Activated CD8-positive, alpha-beta T cell treated with anti-CD3 and anti-CD28 coated beads for 36 hours (primary cell): ENCODE data around the gene GJC1. TPM values are rescaled to one million over a fixed set of nuclear protein-coding genes. Genes with fewer than 3 reads are reported as not detected.

ENCODE experiments used
- ATAC-seq: fragments of 200-7000 bp; cut with Tn5 transposase; one replicate; pipeline ENCODE4 v1.10.0; 2021; ENCODE audit warnings: mild to moderate bottlenecking, moderate library complexity
- CTCF ChIA-PET: fragments of 350-600 bp; sonication (Branson Sonifier 250); formaldehyde crosslinking; loops from one replicate; lab custom pipeline; 2021; ENCODE audit warnings: antibody characterized with exemption; lab: Charles Lee
- POLR2A ChIA-PET: fragments of 350-600 bp; sonication (Branson Sonifier 250); formaldehyde crosslinking; loops from one replicate; lab custom pipeline; 2021; ENCODE audit warnings: antibody characterized with exemption; lab: Charles Lee
- DNase-seq: peaks from one replicate; pipeline ENCODE4 v3.0.0-alpha.2; 2020
- H3K27ac Mint-ChIP-seq: one replicate; pipeline ENCODE4 v1.8.0; 2021; ENCODE audit warnings: mild to moderate bottlenecking, mixed read lengths
- H3K27me3 Mint-ChIP-seq: one replicate; pipeline ENCODE4 v1.8.0; 2021; ENCODE audit warnings: mixed read lengths
- H3K36me3 Mint-ChIP-seq: one replicate; pipeline ENCODE4 v1.8.0; 2021; ENCODE audit warnings: low read depth, mixed read lengths
- H3K4me1 Mint-ChIP-seq: one replicate; pipeline ENCODE4 v1.8.0; 2021; ENCODE audit warnings: low read depth, mixed read lengths
- H3K4me3 Mint-ChIP-seq: one replicate; pipeline ENCODE4 v1.8.0; 2021; ENCODE audit warnings: mild to moderate bottlenecking, moderate library complexity, mixed read lengths
- H3K9me3 Mint-ChIP-seq: one replicate; pipeline ENCODE4 v1.8.0; 2021; ENCODE audit warnings: mixed read lengths
- intact Hi-C: fragments of 100-400 bp; cut with micrococcal nuclease; formaldehyde crosslinking; loops from one replicate; pipeline ENCODE4 v1.10.0; 2022
- total RNA-seq, 2 experiments: library from RNA; stranded (reverse); gene quantifications; one replicate each; pipeline ENCODE4 v1.2.3, GENCODE V29; 2021
- TF ChIP-seq, protein P1 (sequence below): fragments of 200-600 bp; IDR thresholded peaks from one replicate; pipeline ENCODE4 v1.8.0; 2022; ENCODE audit warnings: antibody characterized with exemption, mild to moderate bottlenecking

GJC1 gene
- total RNA-seq, 2 experiments from 2014 or later = 5.6 TPM

GRCh38 chr17:44848257-44848795 lies 18.2 kb upstream of the GJC1 start:
- no peak overlapping the region for H3K4me3 Mint-ChIP-seq

GRCh38 chr17:44847586-44847985 lies 17.5 kb upstream of the GJC1 start, which contains the start of gene HIGD1B:
TSS of gene HIGD1B (plus strand) at chr17:44847883. CDS start at chr17:44848153, 270 bp downstream.
- no peak within 1 kb of the TSS for H3K27ac Mint-ChIP-seq
- H3K4me1 Mint-ChIP-seq = no peaks in the 10 kb centered on the region
- intact Hi-C loops = no loop called here
- H3K36me3 Mint-ChIP-seq = peaks cover 12% of the 10 kb centered on the region
- no peaks in the 10 kb centered on the region for H3K27me3 Mint-ChIP-seq
- TF ChIP-seq, protein P1, sequence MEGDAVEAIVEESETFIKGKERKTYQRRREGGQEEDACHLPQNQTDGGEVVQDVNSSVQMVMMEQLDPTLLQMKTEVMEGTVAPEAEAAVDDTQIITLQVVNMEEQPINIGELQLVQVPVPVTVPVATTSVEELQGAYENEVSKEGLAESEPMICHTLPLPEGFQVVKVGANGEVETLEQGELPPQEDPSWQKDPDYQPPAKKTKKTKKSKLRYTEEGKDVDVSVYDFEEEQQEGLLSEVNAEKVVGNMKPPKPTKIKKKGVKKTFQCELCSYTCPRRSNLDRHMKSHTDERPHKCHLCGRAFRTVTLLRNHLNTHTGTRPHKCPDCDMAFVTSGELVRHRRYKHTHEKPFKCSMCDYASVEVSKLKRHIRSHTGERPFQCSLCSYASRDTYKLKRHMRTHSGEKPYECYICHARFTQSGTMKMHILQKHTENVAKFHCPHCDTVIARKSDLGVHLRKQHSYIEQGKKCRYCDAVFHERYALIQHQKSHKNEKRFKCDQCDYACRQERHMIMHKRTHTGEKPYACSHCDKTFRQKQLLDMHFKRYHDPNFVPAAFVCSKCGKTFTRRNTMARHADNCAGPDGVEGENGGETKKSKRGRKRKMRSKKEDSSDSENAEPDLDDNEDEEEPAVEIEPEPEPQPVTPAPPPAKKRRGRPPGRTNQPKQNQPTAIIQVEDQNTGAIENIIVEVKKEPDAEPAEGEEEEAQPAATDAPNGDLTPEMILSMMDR = no peak
- H3K9me3 Mint-ChIP-seq = no peaks in the 10 kb centered on the region
- CTCF ChIA-PET = interaction anchor here (1.1 to 1.3 kb wide), 3 partner anchors 9 to 73 kb away, joined by 4 to 5 read pairs (median 4); no protein-coding TSS in a partner anchor
- no peak for ATAC-seq
- no peak for DNase-seq
- H3K4me3 Mint-ChIP-seq = no peak within 1 kb of the TSS
- POLR2A ChIA-PET = interaction anchor here (0.9 kb wide), 1 partner anchor 17 kb away, joined by 3 read pairs; no protein-coding TSS in a partner anchor

More at GRCh38 chr17:44848257-44848795, 18.2 kb upstream of the GJC1 start:
- Mint-ChIP-seq H3K27ac (no peak overlapping the region), H3K9me3 (no peaks in the 10 kb centered on the region), H3K27me3 (no peaks in the 10 kb centered on the region), H3K36me3 (peaks cover 14% of the 10 kb centered on the region), H3K4me1 (no peaks in the 10 kb centered on the region)
- ATAC-seq = no peak
- no peak for DNase-seq
- ChIA-PET CTCF (interaction anchor here (1.0 to 1.3 kb wide), 3 partner anchors 9 to 73 kb away, joined by 3 to 5 read pairs (median 4); no protein-coding TSS in a partner anchor), POLR2A (no interaction called here)
- TF ChIP-seq, protein P1 = no peak
- intact Hi-C loops = no loop called here

DNA sequence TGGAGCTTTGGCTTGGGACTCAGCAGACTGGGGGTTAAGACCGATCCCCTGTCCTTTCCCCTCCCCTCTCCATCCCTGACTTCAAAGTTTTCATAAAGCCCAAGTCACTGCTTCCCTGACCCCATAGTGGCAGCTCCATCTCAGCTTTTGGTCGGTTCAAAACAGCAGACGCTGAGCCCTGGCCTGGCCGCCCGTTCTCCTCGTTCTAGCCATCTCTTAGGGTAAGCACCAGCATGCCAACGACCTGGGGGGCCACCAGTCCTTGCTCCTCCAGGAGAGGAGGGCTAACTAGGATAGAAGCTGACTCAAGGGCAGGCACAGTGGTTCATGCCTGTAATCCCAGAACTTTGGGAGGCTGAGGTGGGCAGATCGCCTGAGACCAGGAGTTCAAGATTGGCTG lies 16.1 kb upstream of the GJC1 start:
- Mint-ChIP-seq H3K4me3 (no peak overlapping the region), H3K27ac (no peak overlapping the region), H3K27me3 (no peaks in the 10 kb centered on the region), H3K9me3 (no peaks in the 10 kb centered on the region), H3K36me3 (peaks cover 3% of the 10 kb centered on the region), H3K4me1 (peaks cover under 1% of the 10 kb centered on the region)
- TF ChIP-seq, protein P1 = no peak
- POLR2A ChIA-PET = interaction anchor here (0.5 to 0.6 kb wide), 2 partner anchors 33 to 175 kb away, joined by 3 read pairs; no protein-coding TSS in a partner anchor
- intact Hi-C loops = no loop called here
- no peak for ATAC-seq
- CTCF ChIA-PET = interaction anchor here (1.1 to 2.1 kb wide), 2 partner anchors 31 to 67 kb away, joined by 4 to 7 read pairs; no protein-coding TSS in a partner anchor
- DNase-seq = no peak

- DNase-seq = no peak
- intact Hi-C loops = no loop called here
- H3K4me3 Mint-ChIP-seq = no peak overlapping the region
- no peaks in the 10 kb centered on the region for H3K36me3 Mint-ChIP-seq
- peaks cover 9% of the 10 kb centered on the region for H3K4me1 Mint-ChIP-seq
- TF ChIP-seq, protein P1 = no peak
- H3K27me3 Mint-ChIP-seq = no peaks in the 10 kb centered on the region
- H3K27ac Mint-ChIP-seq = no peak overlapping the region
- no peak for ATAC-seq
- POLR2A ChIA-PET = interaction anchor here (0.7 to 1.4 kb wide), 2 partner anchors 14 to 21 kb away, joined by 3 to 5 read pairs; no protein-coding TSS in a partner anchor
- H3K9me3 Mint-ChIP-seq = no peaks in the 10 kb centered on the region
- CTCF ChIA-PET = interaction anchor here (2.4 kb wide), 1 partner anchor 21 kb away, joined by 10 read pairs; no protein-coding TSS in a partner anchor
These were observed 14.3 kb upstream of the GJC1 start for GRCh38 chr17:44844390-44844830.

DNA sequence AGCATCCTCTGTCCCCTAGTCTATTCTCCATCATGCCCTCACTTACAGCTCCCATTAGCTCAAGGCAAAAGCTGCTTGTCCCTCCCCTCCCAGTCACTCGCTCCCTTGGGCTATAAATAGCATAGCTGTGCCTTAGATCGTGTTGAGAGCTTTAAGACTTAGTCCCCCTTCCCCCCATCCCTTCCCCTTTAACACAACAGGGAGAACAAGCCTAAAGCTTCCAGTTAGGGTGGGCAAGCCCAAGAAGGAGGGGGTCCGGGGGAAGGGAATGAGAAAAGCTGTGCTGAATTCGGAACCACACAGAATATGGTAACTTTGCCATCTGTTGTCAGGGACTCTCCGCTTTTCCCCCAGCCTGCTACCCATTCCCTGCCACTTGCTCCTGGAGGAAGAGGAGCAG lies 12.7 kb upstream of the GJC1 start:
- H3K36me3 Mint-ChIP-seq = no peaks in the 10 kb centered on the region
- ATAC-seq = no peak
- no peak overlapping the region for H3K27ac Mint-ChIP-seq
- TF ChIP-seq, protein P1 = no peak
- DNase-seq = no peak
- no peaks in the 10 kb centered on the region for H3K27me3 Mint-ChIP-seq
- H3K9me3 Mint-ChIP-seq = no peaks in the 10 kb centered on the region
- ChIA-PET CTCF (interaction anchor here (1.9 kb wide), 1 partner anchor 67 kb away, joined by 6 read pairs; no protein-coding TSS in a partner anchor), POLR2A (no interaction called here)
- intact Hi-C loops = no loop called here
- peaks cover 9% of the 10 kb centered on the region for H3K4me1 Mint-ChIP-seq
- H3K4me3 Mint-ChIP-seq = no peak overlapping the region
